PC-9 (cell line): ENCODE results near the gene SPRY4. TPM values are rescaled to one million over a fixed set of nuclear protein-coding genes. Genes with fewer than 3 reads are reported as not detected.

Source experiments
- BruUV-seq: library from RNA; stranded (reverse); fragments of 400-500 nt; replicated peaks from 2 replicates; lab custom pipeline; 2021; lab: Mats Ljungman, UMichigan
- CTCF ChIA-PET: fragments of 300-600 bp; sonication (Branson Sonifier 250); formaldehyde crosslinking; loops from one replicate; lab custom pipeline; 2022; ENCODE audit warnings: antibody characterized with exemption; lab: Charles Lee
- POLR2A ChIA-PET: fragments of 300-600 bp; sonication (Branson Sonifier 250); formaldehyde crosslinking; loops from one replicate; lab custom pipeline; 2022; ENCODE audit warnings: antibody characterized with exemption; ENCODE audit not compliant: unreplicated experiment; lab: Charles Lee
- DNase-seq, 2 experiments: peaks; one replicate each; pipeline versions ENCODE4 v3.0.0 to v3.0.0-alpha.2; 2015 to 2022; ENCODE audit warnings: mixed read lengths in 1 of 2
- H2AFZ ChIP-seq: fragments of 200-600 bp; sonication (generic); 2 replicates; pipeline ENCODE4 v1.8.1; 2017; ENCODE audit warnings: antibody characterized with exemption
- H3F3A ChIP-seq: fragments of 200-600 bp; sonication (generic); 2 replicates; pipeline ENCODE4 v1.8.1; 2017; ENCODE audit warnings: antibody characterized with exemption, mild to moderate bottlenecking, low read depth; ENCODE audit not compliant: insufficient read depth
- H3K27ac ChIP-seq: fragments of 200-600 bp; sonication (generic); 2 replicates; pipeline ENCODE4 v1.6.1; 2016; ENCODE audit warnings: mixed run types
- H3K27me3 ChIP-seq: fragments of 200-600 bp; sonication (generic); 2 replicates; pipeline ENCODE4 v1.6.1; 2016; ENCODE audit warnings: low read depth, mixed run types; ENCODE audit not compliant: insufficient read depth
- H3K36me3 ChIP-seq: fragments of 200-600 bp; sonication (generic); 2 replicates; pipeline ENCODE4 v1.6.1; 2016; ENCODE audit warnings: low read depth, mixed run types
- H3K4me1 ChIP-seq: fragments of 200-600 bp; sonication (generic); replicated peaks from 2 replicates; pipeline ENCODE4 v1.6.1; 2016; ENCODE audit warnings: mixed run types; ENCODE audit not compliant: insufficient read depth
- H3K4me2 ChIP-seq: fragments of 200-600 bp; sonication (generic); 2 replicates; pipeline ENCODE4 v1.6.1; 2017; ENCODE audit warnings: mixed run types
- H3K4me3 ChIP-seq: fragments of 200-600 bp; sonication (generic); 2 replicates; pipeline ENCODE4 v1.6.1; 2016; ENCODE audit warnings: mixed run types
- H3K79me2 ChIP-seq: fragments of 200-600 bp; sonication (generic); 2 replicates; pipeline ENCODE4 v1.6.1; 2017; ENCODE audit warnings: low read depth, mixed run types
- H3K9me2 ChIP-seq: fragments of 200-600 bp; sonication (generic); 2 replicates; pipeline ENCODE4 v1.8.1; 2017; ENCODE audit warnings: mild to moderate bottlenecking; ENCODE audit not compliant: insufficient read depth
- H3K9me3 ChIP-seq: fragments of 200-600 bp; sonication (generic); 2 replicates; pipeline ENCODE4 v1.8.1; 2016; ENCODE audit warnings: low read depth; ENCODE audit not compliant: insufficient read depth
- H4K20me1 ChIP-seq: fragments of 200-600 bp; sonication (generic); 2 replicates; pipeline ENCODE4 v1.8.1; 2017; ENCODE audit not compliant: insufficient read depth
- CTCF ChIP-seq: fragments of 200-600 bp; sonication (generic); conservative IDR thresholded peaks from 2 replicates; pipeline ENCODE4 v1.6.1; 2017; ENCODE audit warnings: mixed run types, antibody characterized with exemption, mild to moderate bottlenecking, moderate library complexity
- EZH2 ChIP-seq: fragments of 200-600 bp; sonication (generic); IDR thresholded peaks from 2 replicates; pipeline ENCODE4 v1.8.0; 2017; ENCODE audit warnings: antibody characterized with exemption, low read depth
- intact Hi-C: fragments of 100-400 bp; cut with micrococcal nuclease; formaldehyde crosslinking; loops from one replicate; pipeline ENCODE4 v1.10.0; 2022; ENCODE audit not compliant: unreplicated experiment
- total RNA-seq: library from RNA; stranded (reverse); gene quantifications from 2 replicates; pipeline ENCODE4 v1.2.3, GENCODE V29; 2021

Gene SPRY4
- total RNA-seq, 1 experiment from 2014 or later = 11.0 TPM

GRCh38 chr5:142293486-142293885, 31.3 kb downstream of the SPRY4 start:
- TF ChIP-seq EZH2 (no peak), CTCF (no peak)
- Histone ChIP-seq H3K27me3 (no peaks in the 10 kb centered on the region), H3K36me3 (no peaks in the 10 kb centered on the region), H3K9me3 (no peaks in the 10 kb centered on the region), H4K20me1 (no peaks in the 10 kb centered on the region), H2AFZ (no peak overlapping the region), H3K9me2 (no peaks in the 10 kb centered on the region), H3K4me2 (no peak overlapping the region), H3K79me2 (no peaks in the 10 kb centered on the region), H3F3A (no peaks in the 10 kb centered on the region), H3K4me3 (no peak overlapping the region), H3K4me1 (0 out of 2 replicates have a peak, but pooled peaks cover 5% of the 10 kb centered on the region), H3K27ac (no peak overlapping the region)
- POLR2A ChIA-PET = no interaction called here
- no TSS peak for BruUV-seq
- no peak for DNase-seq
- CTCF ChIA-PET = no interaction called here
- intact Hi-C loops = no loop called here

- Histone ChIP-seq H3K4me1 (0 out of 2 replicates have a peak, but pooled peaks cover 5% of the 10 kb centered on the region), H3K27ac (no peak overlapping the region), H2AFZ (no peak overlapping the region), H3K27me3 (no peaks in the 10 kb centered on the region), H4K20me1 (no peaks in the 10 kb centered on the region), H3K9me2 (no peaks in the 10 kb centered on the region), H3K4me2 (no peak overlapping the region), H3K36me3 (no peaks in the 10 kb centered on the region), H3K4me3 (no peak overlapping the region), H3F3A (no peaks in the 10 kb centered on the region), H3K9me3 (no peaks in the 10 kb centered on the region), H3K79me2 (no peaks in the 10 kb centered on the region)
- no TSS peak for BruUV-seq
- CTCF ChIA-PET = no interaction called here
- intact Hi-C loops = no loop called here
- TF ChIP-seq CTCF = no peak
- TF ChIP-seq EZH2 = no peak
- POLR2A ChIA-PET = no interaction called here
- DNase-seq = no peak
Observed at GRCh38 chr5:142292808-142293207, 32.0 kb downstream of the SPRY4 start.

DNA sequence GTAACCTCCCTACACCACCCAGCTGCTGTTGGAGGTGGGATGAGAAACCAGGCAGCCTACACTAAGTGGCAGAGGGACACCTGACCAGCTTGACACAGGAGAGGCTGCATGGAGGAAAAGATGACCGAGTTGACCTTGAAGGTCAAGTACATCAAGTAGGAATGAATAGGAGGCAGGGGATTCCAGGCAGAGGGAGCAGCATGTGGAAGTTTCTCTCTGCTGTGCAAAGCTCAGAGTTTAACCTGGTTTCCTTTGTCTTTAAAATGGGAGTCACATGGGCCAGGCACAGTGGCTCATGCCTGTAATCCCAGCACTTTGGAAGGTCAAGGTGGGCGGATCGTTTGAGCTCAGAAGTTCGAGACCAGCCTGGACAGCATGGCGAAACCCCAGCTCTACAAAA, 32.6 kb downstream of the SPRY4 start:
- POLR2A ChIA-PET = no interaction called here
- Histone ChIP-seq H3K4me2 (no peak overlapping the region), H3F3A (no peaks in the 10 kb centered on the region), H4K20me1 (no peaks in the 10 kb centered on the region), H3K4me3 (no peak overlapping the region), H2AFZ (no peak overlapping the region), H3K27me3 (no peaks in the 10 kb centered on the region), H3K4me1 (0 out of 2 replicates have a peak, but pooled peaks cover 5% of the 10 kb centered on the region), H3K9me3 (no peaks in the 10 kb centered on the region), H3K36me3 (no peaks in the 10 kb centered on the region), H3K79me2 (no peaks in the 10 kb centered on the region), H3K27ac (no peak overlapping the region), H3K9me2 (no peaks in the 10 kb centered on the region)
- CTCF ChIA-PET = no interaction called here
- no peak for DNase-seq
- intact Hi-C loops = no loop called here
- no peak for TF ChIP-seq EZH2
- no peak for TF ChIP-seq CTCF
- no TSS peak for BruUV-seq
